Uterus (tissue), 2 donors: ENCODE results near the gene KCNN3.

ENCODE experiments used
- POLR2A ChIP-seq, 2 donors: fragments of 450-650 bp; IDR thresholded peaks; one replicate each; pipeline ENCODE4 v1.6.1; 2016; ENCODE audit warnings: antibody characterized with exemption in 2 of 2, mild to moderate bottlenecking in 1 of 2, moderate library complexity in 1 of 2
- TF ChIP-seq, protein P1 (sequence below), 4 experiments: fragments of 200-600 bp in 2 of 4; fragments of 450-650 bp in 2 of 4; sonication (generic) in 2 of 4; IDR thresholded peaks; one replicate each; pipeline ENCODE4 v1.5.1; 2016 to 2019; ENCODE audit warnings: antibody characterized with exemption in 4 of 4, mild to moderate bottlenecking in 2 of 4, moderate library complexity in 1 of 4

DNA sequence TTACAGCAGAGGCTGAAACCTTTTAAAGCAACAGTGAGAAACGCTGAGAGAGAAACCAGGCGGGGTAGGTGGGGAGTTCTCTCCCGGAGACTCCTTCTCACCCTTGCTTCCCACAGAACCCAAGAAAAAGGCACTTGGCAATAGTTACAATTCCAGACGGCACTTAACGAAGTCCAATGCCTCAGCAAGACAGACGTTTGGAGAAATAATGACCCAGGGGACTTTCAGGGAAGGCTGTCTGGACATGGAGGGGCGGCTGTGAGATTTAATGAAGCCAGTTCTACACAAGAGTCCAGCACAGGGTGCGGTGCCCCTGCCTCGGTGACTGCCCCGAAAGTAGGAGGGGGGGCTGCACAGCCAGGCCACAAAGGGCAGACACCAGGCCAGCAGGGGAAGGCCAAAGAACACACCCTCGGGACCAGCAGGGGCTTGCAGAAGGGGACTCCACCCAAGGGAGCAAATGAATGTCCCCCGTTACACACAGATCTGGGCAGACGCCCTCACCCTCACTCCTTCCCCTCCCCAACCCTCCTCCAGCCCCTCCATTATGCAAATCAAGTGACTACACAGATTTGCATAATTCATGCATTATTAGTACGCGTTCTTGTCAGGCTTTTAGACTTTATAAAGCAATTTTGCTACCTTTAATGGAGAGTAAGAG, 26.3 kb downstream of the KCNN3 start:
- TF ChIP-seq, protein P1, sequence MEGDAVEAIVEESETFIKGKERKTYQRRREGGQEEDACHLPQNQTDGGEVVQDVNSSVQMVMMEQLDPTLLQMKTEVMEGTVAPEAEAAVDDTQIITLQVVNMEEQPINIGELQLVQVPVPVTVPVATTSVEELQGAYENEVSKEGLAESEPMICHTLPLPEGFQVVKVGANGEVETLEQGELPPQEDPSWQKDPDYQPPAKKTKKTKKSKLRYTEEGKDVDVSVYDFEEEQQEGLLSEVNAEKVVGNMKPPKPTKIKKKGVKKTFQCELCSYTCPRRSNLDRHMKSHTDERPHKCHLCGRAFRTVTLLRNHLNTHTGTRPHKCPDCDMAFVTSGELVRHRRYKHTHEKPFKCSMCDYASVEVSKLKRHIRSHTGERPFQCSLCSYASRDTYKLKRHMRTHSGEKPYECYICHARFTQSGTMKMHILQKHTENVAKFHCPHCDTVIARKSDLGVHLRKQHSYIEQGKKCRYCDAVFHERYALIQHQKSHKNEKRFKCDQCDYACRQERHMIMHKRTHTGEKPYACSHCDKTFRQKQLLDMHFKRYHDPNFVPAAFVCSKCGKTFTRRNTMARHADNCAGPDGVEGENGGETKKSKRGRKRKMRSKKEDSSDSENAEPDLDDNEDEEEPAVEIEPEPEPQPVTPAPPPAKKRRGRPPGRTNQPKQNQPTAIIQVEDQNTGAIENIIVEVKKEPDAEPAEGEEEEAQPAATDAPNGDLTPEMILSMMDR (IDR thresholded peaks at IDR 0.05), result no peak
- TF ChIP-seq POLR2A (IDR thresholded peaks at IDR 0.05), result no peak
